OCI-LY3 (cell line): ENCODE results near the gene SPSB1.

ENCODE experiments used
- EZH2phosphoT487 ChIP-seq: fragments of 200-600 bp; shearing (Covaris generic); IDR thresholded peaks from 2 replicates; pipeline ENCODE4 v1.6.1; 2018; ENCODE audit warnings: antibody characterized with exemption, mixed run types, low read depth
- TF ChIP-seq, protein P1 (sequence below): fragments of 200-600, 300-600 bp; sonication (generic); IDR thresholded peaks from 2 replicates; pipeline ENCODE4 v1.5.1; 2014; ENCODE audit warnings: antibody characterized with exemption, low read length, low read depth

GRCh38 chr1:9380711-9381110, 88.0 kb downstream of the SPSB1 start:
- TF ChIP-seq, protein P1, sequence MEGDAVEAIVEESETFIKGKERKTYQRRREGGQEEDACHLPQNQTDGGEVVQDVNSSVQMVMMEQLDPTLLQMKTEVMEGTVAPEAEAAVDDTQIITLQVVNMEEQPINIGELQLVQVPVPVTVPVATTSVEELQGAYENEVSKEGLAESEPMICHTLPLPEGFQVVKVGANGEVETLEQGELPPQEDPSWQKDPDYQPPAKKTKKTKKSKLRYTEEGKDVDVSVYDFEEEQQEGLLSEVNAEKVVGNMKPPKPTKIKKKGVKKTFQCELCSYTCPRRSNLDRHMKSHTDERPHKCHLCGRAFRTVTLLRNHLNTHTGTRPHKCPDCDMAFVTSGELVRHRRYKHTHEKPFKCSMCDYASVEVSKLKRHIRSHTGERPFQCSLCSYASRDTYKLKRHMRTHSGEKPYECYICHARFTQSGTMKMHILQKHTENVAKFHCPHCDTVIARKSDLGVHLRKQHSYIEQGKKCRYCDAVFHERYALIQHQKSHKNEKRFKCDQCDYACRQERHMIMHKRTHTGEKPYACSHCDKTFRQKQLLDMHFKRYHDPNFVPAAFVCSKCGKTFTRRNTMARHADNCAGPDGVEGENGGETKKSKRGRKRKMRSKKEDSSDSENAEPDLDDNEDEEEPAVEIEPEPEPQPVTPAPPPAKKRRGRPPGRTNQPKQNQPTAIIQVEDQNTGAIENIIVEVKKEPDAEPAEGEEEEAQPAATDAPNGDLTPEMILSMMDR, result no peak
- no peak for TF ChIP-seq EZH2phosphoT487
